Femur (tissue), 1 donor: ENCODE results near the gene LIM2.
A peak's percentile ranks its signal among the peaks of the same experiment; 100 is the strongest.
"Not testable (repeated sequence)": the region's sequence is repeated elsewhere in the genome, so short reads cannot be mapped to it uniquely, and the experiment has no call there.

Source experiments
- DNase-seq: peaks from one replicate; pipeline ENCODE4 v3.0.0-alpha.2; 2017

LIM2 gene

DNA sequence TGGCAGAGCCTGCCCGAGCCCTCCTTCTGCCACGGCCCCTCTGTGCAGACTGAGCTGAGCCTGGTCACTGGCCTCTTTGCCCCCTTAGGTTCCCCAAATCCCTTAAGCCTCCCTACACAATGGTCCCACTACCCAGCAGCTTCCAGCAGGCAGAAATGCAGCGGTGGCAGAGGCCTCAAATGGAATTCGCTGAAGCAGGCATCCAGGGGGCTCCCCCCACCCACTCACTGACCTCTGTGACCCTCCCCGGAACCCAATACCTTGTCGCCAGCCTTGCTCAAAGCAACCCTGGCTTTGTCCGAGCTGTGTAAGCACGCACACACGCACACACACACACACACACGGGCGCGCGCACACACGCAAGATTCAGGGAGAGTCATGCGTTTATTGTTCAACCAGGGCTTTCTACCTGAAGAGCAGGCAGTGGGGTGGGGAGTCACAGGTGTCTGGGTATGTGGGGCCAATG, at the start of gene LIM2:
TSS of gene LIM2 (minus strand) at position 51 of the 466 bp plus-strand sequence. CDS start 531 bp downstream, outside the sequence.
- DNase-seq: no peak

- DNase-seq: no peak
These were observed 46.7 kb upstream of the LIM2 start for GRCh38 chr19:51434456-51434855.

DNA sequence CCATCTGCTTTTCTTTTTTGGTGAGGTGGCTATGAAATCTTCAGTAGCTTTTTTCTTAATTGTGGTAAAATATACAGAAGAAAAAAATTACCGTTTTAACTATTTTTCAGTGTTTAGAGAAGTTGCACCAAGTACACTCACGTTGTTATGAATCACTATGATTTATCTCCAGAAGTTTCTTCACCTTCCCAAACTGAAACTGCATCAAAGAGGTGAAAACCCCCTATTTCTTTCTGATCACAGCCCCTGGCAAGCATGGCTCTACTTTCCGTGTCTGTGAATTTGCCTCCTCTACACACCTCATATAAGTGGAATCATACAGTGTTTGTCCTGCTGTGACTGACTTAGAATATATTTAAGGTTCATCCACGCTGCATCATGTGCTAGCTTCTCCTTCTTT, 45.3 kb upstream of the LIM2 start:
- DNase-seq: no peak

- no peak for DNase-seq
These were observed 43.4 kb upstream of the LIM2 start for GRCh38 chr19:51431124-51431523.

DNA sequence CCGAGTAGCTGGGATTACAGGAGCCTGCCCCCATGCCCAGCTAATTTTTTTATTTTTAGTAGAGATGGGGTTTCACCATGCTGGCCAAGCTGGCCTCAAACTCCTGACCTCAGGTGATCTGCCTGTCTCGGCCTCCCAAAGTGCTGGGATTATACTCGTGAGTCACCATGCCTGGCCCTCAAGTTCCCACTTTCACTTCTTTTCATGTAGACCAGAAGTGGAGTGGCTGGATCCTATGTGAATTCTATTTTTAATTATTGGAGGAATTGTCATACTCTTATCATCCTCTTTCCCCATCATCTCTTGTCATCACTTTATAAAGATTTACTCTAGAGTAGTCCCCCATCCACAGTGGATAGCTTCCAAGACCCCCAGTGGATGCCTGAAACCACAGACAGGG, 42.4 kb upstream of the LIM2 start:
- no peak for DNase-seq

- no peak for DNase-seq
These were observed 39.4 kb upstream of the LIM2 start for GRCh38 chr19:51427201-51427600.

- DNase-seq: peak; percentile 81
These were observed 34.3 kb upstream of the LIM2 start for GRCh38 chr19:51422053-51422448.

- DNase-seq: no peak
These were observed 33.7 kb upstream of the LIM2 start for GRCh38 chr19:51421229-51422052.

- not testable (repeated sequence) for DNase-seq
These were observed 32.7 kb upstream of the LIM2 start for GRCh38 chr19:51420511-51420910.

DNA sequence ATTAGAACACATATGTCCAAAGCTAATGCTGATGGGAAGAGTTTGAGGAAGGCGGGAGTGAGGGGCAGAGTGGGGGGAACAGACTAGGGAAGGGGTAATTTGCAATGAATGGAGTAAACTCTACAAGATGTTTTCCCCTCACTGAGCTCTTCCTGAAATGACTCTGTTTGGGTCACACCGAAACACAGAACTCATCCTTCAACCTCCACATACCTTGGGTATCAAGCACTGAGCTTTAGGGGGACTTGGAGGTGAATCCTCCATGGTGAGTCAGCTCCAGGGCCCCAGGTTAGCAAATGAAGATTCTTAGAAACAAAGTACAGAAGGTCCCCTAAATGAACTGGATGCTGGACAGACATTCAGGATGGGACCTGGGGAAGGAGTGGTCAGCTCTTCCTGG, 30.9 kb upstream of the LIM2 start:
- DNase-seq: no peak

GRCh38 chr19:51417810-51418157, 30.0 kb upstream of the LIM2 start:
- DNase-seq: no peak

DNA sequence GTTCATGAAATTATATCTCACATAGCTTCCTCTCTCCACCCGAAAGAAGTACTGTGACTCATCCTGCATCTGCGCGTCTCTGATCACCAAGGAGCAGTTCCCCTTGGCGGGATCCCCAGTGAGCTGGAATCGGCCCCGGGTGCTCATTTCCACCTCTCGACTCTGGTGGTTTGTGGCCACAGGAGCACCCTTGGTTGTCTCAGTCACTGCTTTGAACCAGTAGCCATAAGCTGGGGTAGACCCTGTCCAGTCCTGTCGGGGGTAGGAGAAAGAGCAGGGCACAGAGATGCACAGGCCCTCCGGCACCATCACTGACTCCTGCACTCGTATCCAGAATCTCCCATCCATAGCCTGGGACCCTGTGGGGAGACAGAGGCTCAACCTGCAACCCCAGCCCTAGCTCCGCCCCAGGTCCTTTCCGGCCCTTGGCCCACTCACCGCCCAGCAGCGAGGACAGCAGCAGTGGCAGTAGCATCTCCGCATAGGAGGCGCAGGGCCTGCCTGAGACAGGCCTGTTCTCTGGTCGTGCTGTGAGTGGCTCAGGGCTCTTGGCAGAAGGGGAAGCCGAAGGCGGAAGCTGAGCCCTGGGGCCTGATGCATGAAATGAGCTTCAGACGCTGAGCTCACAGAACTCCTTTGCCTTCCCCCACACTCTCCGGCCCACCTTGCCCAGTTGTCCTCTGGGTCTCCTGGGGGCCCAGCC, 29.5 kb upstream of the LIM2 start, which contains the start of gene SIGLEC10:
TSS of gene SIGLEC10 (minus strand) at position 536 of the 703 bp plus-strand sequence. CDS start at position 475, 61 bp downstream.
- peak; percentile 44 for DNase-seq

GRCh38 chr19:51416422-51416821, 28.6 kb upstream of the LIM2 start:
- DNase-seq: not testable (repeated sequence)

GRCh38 chr19:51415187-51415586, 27.4 kb upstream of the LIM2 start:
- no peak for DNase-seq

DNA sequence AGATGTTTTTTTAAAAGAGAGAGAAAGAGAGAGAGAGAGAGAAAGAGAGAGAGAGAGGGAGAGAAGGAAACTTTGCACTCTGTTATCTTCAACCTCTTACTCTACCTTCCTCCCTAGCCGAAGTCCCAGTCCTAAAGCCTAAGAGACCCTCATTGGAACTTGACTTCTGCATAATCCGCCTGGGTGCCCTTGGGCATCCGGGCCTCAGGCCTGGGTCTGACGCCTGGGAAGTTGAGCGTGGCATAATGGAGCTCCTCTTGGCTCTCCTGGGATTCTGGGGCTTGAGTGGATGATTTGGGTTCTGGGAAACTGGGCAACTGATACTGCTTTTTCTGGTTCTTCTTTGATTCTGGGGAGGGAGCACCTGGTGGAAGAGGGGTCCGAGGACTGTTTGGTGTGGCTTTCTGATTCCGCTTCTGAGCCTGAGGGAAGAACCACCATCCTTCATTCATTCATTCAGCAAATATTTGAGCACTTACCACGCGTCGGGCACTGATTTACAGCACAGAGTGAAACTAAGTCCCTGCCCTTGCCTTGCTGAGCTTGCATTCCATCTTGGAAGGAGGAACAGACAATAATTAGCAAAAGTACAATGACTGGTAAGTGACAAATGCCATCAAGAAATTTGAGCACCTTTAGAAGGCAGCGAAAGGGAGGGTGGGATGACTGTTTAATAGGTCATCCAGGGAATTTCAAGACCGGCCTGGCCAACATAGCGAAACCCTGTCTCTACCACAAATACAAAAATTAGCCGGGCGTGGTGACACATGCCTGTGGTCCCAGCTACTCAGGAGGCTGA, 23.4 kb upstream of the LIM2 start:
- no peak for DNase-seq

DNA sequence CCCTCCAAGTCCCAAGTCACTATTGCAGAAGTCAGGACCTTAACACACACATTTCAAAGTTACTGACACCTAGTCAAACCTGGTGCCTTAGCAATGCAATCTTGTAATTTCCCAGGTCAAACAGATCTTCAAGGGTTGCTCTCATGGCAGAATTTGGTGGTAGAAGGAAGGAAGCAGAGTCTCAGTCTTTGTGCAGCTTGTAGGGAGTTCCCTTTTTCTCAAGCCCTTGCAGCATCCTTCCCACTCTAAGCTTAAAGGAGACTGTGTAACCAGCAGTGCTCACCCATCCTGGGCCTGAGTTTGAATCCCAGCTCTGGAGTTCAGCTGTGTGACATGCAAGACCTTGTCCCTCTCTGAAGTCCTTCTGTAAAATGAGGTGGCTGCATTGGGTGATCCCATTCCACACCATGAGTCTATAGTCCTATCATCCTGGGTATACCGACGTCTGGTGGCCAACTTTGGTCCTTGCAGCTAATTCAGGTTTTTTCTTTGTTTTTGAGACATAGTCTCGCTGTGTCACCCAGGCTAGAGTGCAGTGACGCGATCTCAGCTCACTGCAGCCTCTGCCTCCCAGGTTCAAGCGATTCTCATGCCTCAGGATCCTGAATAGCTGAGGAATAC, 19.8 kb upstream of the LIM2 start:
- DNase-seq: no peak

GRCh38 chr19:51402117-51402516, 14.3 kb upstream of the LIM2 start:
- no peak for DNase-seq

DNA sequence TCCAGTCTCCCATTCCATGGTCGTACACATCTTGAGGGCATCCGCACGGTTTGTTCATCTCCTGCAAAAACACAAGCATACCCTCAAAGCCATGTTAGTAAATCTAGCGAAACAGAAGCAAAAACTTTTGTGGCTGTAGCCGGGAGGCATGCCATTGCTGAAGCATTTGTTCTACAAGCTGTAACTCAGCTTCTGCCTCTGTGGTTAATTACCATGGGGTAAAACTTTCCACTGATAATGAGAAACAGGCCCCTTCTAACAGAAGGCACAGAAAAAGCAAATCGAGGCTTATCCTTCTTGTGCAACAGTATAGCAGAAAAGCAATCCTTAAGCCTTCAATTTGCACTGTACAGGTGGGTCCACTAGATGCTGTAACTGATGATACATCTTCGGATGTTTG, 12.2 kb upstream of the LIM2 start:
- not testable (repeated sequence) for DNase-seq

GRCh38 chr19:51399231-51399630, 11.5 kb upstream of the LIM2 start:
- no peak for DNase-seq

DNA sequence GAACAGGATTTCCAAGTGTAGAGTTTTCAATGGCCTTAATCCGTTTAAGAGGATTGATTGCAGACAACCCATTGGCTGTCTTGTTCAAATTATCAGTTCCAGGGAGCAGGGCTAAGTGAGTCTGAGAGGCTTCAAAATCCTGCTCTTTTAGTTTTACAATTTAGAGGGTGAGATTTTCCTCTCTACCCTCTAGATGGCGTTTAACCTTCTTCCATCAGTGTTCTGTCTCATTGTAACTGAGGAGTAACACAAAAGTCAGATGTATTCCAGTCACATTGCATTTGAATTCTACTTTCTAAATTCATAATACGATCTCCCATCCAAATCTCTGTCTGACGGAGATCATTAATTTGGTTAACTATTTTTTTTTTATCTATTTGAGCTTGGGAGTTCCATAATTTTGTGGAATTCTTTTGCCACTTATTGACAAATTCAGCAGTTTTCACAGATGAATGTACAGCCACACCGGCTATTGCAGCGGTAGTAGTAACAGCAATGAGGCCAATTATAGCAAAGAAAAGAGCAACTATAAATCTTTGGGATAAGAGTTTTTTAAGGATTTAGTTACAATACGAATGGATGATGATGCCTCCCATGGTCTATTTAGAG, 10.4 kb upstream of the LIM2 start:
- DNase-seq: no peak

DNA sequence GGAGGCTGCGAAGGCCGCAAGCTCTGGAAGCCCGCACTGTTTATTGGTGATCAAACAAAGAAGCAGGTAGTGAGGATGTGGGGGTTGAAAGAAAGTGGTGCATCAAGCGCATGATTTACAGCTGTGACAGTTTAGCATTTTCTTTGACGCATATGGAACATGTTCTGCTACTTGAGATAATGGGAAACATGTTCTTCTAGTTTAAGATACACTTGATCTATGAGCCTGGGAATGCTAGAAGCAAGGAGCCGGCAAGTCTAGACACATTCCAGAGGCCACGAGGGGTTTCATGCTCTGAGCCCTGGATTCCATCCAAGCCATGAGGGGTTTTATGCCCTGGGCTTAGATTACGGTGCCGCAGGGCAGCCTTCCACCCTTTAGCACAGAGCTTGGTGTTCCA, 9.7 kb upstream of the LIM2 start:
- not testable (repeated sequence) for DNase-seq

GRCh38 chr19:51396175-51396574, 8.4 kb upstream of the LIM2 start:
- no peak for DNase-seq
